Nephron (organoid): ENCODE measurements around the gene SLC38A1.
A peak's percentile ranks its signal among the peaks of the same experiment; 100 is the strongest.

Experiments
- H3K27ac Mint-ChIP-seq, 3 experiments: 2 replicates each; pipeline ENCODE4 v1.8.0; 2020; ENCODE audit warnings: mixed read lengths in 3 of 3, mild to moderate bottlenecking in 2 of 3, moderate library complexity in 1 of 3
- H3K27me3 Mint-ChIP-seq: 2 replicates; pipeline ENCODE4 v1.8.0; 2021; ENCODE audit warnings: low read depth, mild to moderate bottlenecking, moderate library complexity, mixed read lengths
- H3K36me3 Mint-ChIP-seq: 2 replicates; pipeline ENCODE4 v1.8.0; 2020; ENCODE audit warnings: low read depth, mixed read lengths
- H3K4me1 Mint-ChIP-seq: 2 replicates; pipeline ENCODE4 v1.8.0; 2020; ENCODE audit warnings: mixed read lengths
- H3K4me3 Mint-ChIP-seq, 3 experiments: 2 replicates each; pipeline ENCODE4 v1.8.0; 2020; ENCODE audit warnings: mild to moderate bottlenecking in 3 of 3, mixed read lengths in 3 of 3, moderate library complexity in 2 of 3
- H3K9me3 Mint-ChIP-seq: 2 replicates; pipeline ENCODE4 v1.8.0; 2020; ENCODE audit warnings: mixed read lengths
- CTCF ChIP-seq, 3 experiments: fragments of 200-600 bp; sonication (generic); IDR thresholded peaks; one replicate each; pipeline ENCODE4 v1.5.0; 2021; ENCODE audit warnings: antibody characterized with exemption in 3 of 3; ENCODE audit not compliant: unreplicated experiment in 3 of 3

Gene SLC38A1

DNA sequence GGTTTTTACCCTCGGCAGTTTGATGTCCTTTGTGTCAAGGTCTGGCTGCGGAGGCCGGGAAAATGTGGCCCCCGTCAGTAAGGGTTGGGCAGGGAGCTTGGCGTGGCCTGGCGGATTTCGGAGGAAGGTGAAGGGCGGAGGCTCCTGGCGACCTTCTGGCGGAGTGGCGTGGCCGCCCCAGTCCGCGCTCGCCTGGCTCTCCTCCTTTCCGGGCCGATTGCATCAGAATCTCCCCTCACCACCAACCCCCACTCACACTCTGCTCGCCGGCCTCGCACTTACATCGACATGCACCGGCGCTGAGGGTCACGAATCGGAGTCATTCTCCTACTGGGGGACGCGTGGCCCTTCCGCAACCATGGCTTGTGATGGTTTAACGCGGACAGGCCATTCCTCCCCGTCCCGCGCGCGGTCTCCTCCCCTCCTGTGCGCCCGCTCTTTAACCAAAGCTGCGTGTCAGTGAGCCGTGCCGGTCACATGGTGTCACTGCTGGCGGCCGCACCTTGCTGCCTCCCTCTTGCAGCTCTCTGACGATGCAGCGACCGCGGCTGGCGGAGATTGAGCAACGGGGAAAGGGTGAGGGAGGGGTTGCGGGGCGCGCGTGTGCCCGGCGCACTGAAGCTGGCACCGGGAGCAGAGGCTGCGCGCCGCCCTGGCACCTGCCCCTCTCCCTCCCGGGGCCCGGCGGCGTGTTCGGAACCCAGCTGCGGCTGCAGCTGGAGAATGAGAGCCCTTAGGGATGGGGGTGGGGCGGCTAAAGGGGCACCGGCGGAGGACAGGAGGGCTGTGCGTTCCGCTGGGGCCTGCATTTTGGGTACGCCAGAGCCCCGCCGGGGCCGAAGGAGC, at the start of gene SLC38A1:
Gene SLC38A1, minus strand, starts transcription at position 461 of the 846 bp plus-strand sequence. CDS start 29,243 bp downstream, outside the sequence.
- Mint-ChIP-seq H3K4me3 (no peak within 1 kb of the TSS), H3K9me3 (no peaks in the 10 kb centered on the region), H3K4me1 (peaks cover 23% of the 10 kb centered on the region), H3K27ac (peak within 1 kb of the TSS in 1 of 3 experiments; percentile 89), H3K36me3 (no peaks in the 10 kb centered on the region), H3K27me3 (peaks cover 14% of the 10 kb centered on the region)
- TF ChIP-seq CTCF (IDR thresholded peaks at IDR 0.05; ENCODE audit: unreplicated experiment in 3 of 3): no peak

GRCh38 chr12:46318037-46318436, 49.2 kb upstream of the SLC38A1 start:
- Mint-ChIP-seq H3K9me3 (peaks cover 5% of the 10 kb centered on the region), H3K4me3 (no peak overlapping the region), H3K4me1 (no peaks in the 10 kb centered on the region), H3K36me3 (no peaks in the 10 kb centered on the region), H3K27me3 (no peaks in the 10 kb centered on the region), H3K27ac (no peak overlapping the region)
- no peak for TF ChIP-seq CTCF (IDR thresholded peaks at IDR 0.05; ENCODE audit: unreplicated experiment in 3 of 3)

- no peak for TF ChIP-seq CTCF (IDR thresholded peaks at IDR 0.05; ENCODE audit: unreplicated experiment in 3 of 3)
- Mint-ChIP-seq H3K4me1 (peaks cover 26% of the 10 kb centered on the region), H3K9me3 (peaks cover 24% of the 10 kb centered on the region), H3K4me3 (no peak overlapping the region), H3K27ac (no peak overlapping the region), H3K36me3 (no peaks in the 10 kb centered on the region), H3K27me3 (no peaks in the 10 kb centered on the region)
Measured at GRCh38 chr12:46304070-46304469, 35.2 kb upstream of the SLC38A1 start.

DNA sequence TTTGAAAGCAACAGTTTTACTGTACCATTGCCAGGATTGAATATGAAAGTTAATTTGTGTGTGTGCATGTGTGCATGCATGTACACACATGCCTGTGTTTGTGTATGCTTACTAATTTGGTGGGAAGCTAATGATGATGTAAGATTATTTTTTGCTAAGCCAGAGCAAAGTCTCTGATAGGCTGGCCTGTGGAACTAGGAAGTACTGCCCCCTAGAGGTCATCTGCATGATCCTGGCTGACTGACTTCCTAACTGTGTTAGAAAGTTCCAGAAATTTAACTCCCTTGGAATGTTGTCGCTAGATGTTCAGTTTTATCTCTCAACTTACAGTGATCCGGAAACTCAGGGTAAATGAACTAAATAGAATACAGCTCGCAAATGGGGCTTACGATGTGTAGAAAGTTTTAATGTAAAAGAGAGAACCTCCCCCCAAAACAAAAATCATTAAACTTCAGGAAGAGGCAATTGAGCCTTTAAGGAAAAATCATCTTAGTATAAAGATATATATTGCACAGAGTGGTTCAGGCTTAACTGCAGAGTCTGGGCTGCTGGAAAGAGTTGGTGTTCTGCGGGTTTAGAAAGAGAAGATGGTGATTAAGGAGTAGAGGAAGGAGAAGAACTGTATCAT, 34.3 kb upstream of the SLC38A1 start:
- Mint-ChIP-seq H3K36me3 (no peaks in the 10 kb centered on the region), H3K9me3 (peaks cover 18% of the 10 kb centered on the region), H3K27ac (no peak overlapping the region), H3K4me3 (no peak overlapping the region), H3K4me1 (peaks cover 26% of the 10 kb centered on the region), H3K27me3 (no peaks in the 10 kb centered on the region)
- peak in 2 of 3 experiments; percentile 18 to 46 for TF ChIP-seq CTCF (IDR thresholded peaks at IDR 0.05; ENCODE audit: unreplicated experiment in 3 of 3)

DNA sequence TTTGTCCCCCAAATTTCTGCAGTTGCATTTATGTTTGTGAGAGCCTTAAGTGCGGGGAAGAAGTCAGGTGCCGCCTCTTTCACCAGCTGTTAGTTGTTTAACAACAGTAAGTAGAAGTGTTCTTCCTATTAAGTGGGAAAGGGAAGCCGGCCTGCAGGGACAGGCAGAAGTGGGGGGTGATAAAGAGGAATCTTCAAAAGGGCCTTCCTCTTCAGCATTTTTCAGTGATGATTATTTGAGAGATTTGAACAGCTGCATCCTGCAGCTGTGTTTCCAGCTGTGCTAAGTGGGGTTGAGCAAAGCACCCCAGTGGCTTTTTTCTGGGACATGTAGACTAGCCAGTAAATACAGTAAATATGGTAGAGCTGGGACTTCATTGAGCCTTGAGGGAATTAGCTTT, 32.1 kb upstream of the SLC38A1 start:
- Mint-ChIP-seq H3K9me3 (peaks cover 9% of the 10 kb centered on the region), H3K4me3 (no peak overlapping the region)
- no peak for TF ChIP-seq CTCF (IDR thresholded peaks at IDR 0.05; ENCODE audit: unreplicated experiment in 3 of 3)

More for the DNA sequence above, 32.1 kb upstream of the SLC38A1 start:
- H3K27ac Mint-ChIP-seq: peak overlapping the region; percentile 28 to 40 (median 40)
- H3K4me1 Mint-ChIP-seq: peaks cover 26% of the 10 kb centered on the region
- no peaks in the 10 kb centered on the region for H3K27me3 Mint-ChIP-seq
- no peaks in the 10 kb centered on the region for H3K36me3 Mint-ChIP-seq
